Measurements from ENCODE around the gene CHST2. TPM values are rescaled to one million over a fixed set of nuclear protein-coding genes. Genes with fewer than 3 reads are reported as not detected.

The CHST2 gene
- total RNA-seq, 1 donor from 2014 or later, result 5.1 TPM

DNA sequence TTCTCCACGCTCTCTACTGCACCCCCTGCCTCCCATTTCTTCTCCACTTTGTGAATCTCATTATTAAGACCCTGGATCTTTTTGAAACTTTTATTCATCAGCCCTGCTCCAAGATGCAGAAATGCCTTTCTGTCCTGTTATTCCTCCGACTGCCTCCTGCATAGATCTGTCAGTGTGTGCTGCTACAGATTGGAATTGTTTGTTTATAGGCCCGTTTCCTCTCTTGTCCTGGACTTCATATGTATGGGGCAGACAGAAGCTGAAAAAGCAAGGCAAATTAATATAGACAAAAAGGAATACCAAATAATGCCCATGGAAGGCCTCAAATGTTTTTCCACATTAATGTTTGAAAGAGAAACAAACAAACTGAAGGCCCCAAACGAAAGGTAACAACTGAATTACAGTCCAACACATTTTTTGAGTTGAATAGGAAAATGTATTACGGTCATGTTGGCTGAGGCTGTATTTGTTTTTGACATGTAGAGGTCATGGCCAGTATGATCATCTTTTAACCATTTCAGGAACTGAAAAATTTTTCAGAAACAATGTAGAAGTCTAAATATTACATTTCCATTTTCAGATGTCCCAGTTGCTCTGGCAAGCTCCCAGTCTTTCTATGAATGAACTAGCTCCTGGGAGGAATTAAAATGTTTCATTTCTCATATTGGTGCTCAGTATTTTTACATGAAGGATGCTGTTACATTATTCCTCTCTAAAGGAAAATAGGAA is 8.8 kb downstream of the CHST2 start:
- DNase-seq (ENCODE audit: low read depth), result no peak

GRCh38 chr3:143132246-143132980 is 12.8 kb downstream of the CHST2 start:
- no peak for DNase-seq (ENCODE audit: low read depth)

DNA sequence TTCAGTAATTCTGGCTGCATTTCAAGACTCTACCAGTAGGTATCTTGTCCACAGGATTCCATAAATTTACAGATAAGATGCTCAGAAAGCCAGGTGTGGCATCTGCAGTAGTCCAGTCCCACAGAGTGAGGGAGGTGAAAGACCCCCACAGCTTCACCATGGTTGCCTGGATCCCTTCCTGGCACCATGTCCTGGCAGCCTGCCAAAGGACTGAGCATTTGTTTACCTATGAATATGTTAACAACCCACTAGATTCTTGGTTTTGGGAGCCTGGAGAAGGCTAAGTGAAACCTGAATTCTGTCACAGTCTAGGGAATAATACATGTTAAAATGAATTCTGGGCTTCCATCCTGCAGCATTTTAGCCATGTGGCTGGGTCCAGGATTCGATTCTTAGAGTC is 14.9 kb downstream of the CHST2 start:
- no peak for DNase-seq (ENCODE audit: low read depth)

DNA sequence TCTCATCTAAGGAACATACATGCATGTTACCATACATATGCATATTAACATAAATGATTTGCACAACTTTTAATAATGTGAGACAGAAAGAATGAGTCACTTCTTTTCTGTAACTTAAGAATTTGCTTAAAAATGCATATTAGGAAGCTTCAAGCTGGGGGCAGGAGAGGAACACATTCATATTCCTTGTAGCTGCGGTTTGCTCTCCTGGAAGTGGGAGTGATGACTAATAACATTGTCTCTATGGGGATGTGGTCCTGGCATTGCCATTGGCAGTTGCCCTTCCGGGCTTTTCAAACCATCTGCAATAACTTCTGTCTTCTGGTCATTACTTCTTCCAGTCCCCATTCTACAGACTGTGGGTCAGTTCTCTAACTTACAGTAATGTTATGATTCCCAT is 15.6 kb downstream of the CHST2 start:
- DNase-seq (ENCODE audit: low read depth), result peak; percentile 91

- no peak for DNase-seq (ENCODE audit: low read depth)
These were observed 18.0 kb downstream of the CHST2 start for GRCh38 chr3:143137435-143138036.

DNA sequence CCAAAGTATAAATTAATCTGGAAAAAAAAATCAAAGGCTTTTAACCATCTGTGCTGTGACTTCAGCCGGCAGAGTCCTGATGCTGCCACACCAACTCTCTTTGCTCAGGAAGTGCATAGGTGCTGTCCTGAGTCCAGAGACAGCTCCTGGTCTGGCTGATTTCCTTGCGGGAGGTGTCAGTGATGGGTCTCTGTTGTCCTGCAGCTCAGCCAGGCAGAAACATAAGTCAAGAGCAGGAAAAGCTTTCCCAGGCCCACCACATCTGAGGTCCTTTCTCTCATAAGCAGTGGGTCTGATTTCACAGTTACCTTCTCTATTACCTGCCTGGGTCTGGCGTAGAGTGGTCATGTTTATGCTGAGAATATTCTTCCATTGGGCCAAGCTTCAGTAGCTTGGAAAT is 19.4 kb downstream of the CHST2 start:
- no peak for DNase-seq (ENCODE audit: low read depth)

- DNase-seq (ENCODE audit: low read depth), result no peak
These were observed 20.2 kb downstream of the CHST2 start for GRCh38 chr3:143139762-143140161.

GRCh38 chr3:143140550-143140949 is 21.0 kb downstream of the CHST2 start:
- DNase-seq (ENCODE audit: low read depth), result no peak

DNA sequence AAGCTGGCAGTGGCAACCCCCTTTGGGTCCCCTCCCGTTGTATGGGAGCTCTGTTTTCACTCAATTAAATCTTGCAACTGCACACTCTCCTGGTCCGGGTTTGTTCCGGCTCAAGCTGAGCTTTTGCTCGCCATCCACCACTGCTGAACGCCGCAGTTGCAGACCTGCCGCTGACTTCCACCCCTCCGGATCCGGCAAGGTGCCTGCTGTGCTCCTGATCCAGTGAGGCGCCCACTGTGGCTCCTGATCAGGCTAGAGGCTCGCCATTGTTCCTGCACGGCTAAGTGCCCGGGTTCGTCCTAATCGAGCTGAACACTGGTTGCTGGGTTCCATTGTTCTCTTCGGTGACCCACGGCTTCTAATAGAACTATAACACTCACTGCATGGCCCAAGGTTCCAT is 22.8 kb downstream of the CHST2 start:
- no peak for DNase-seq (ENCODE audit: low read depth)

- no peak for DNase-seq (ENCODE audit: low read depth)
These were observed 26.3 kb downstream of the CHST2 start for GRCh38 chr3:143145906-143146305.

- no peak for DNase-seq (ENCODE audit: low read depth)
These were observed 27.1 kb downstream of the CHST2 start for GRCh38 chr3:143146486-143147274.

- no peak for DNase-seq (ENCODE audit: low read depth)
These were observed 28.1 kb downstream of the CHST2 start for GRCh38 chr3:143147707-143148106.

GRCh38 chr3:143150071-143150470 is 30.5 kb downstream of the CHST2 start:
- DNase-seq (ENCODE audit: low read depth), result peak; percentile 71

- no peak for DNase-seq (ENCODE audit: low read depth)
These were observed 31.6 kb downstream of the CHST2 start for GRCh38 chr3:143151004-143151731.

- DNase-seq (ENCODE audit: low read depth), result no peak
These were observed 32.5 kb downstream of the CHST2 start for GRCh38 chr3:143152043-143152442.

DNA sequence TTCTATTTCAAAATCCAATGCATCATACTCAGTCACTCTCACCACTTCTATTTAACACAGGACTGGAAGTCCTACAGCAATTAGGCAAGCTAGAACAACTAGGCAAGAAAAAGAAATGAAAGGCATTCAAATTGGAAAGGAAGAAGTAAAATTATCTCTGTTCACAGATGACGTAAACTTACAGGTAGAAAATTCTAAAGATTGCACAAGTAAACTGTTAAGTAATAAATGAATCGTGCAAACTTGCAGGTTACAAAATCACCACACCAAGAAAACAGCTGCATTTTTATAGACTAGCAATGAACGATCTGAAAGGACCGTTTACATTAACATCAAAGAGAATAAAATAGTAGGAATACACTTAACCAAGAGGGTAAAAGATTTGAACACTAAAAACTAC is 36.2 kb downstream of the CHST2 start:
- DNase-seq (ENCODE audit: low read depth), result no peak

- peak; percentile 90 for DNase-seq (ENCODE audit: low read depth)
These were observed 38.7 kb downstream of the CHST2 start for GRCh38 chr3:143158014-143158988.

GRCh38 chr3:143160437-143160836 is 40.9 kb downstream of the CHST2 start:
- DNase-seq (ENCODE audit: low read depth), result no peak

- no peak for DNase-seq (ENCODE audit: low read depth)
These were observed 44.1 kb downstream of the CHST2 start for GRCh38 chr3:143163562-143164100.

All from myocyte (in vitro differentiated cells).